Fibroblast of lung (primary cell): ENCODE measurements around the gene AGBL3.

Experiments used
- EZH2 ChIP-seq: IDR thresholded peaks from 2 replicates; pipeline ENCODE4 v1.5.1; 2012; ENCODE audit warnings: low read length, control low read depth, mild to moderate bottlenecking; ENCODE audit errors: missing control alignments
- TF ChIP-seq, protein P1 (sequence below), 2 donors: IDR thresholded peaks in 1 of 2; conservative IDR thresholded peaks in 1 of 2; 1 replicate in 1 of 2; 2 replicates in 1 of 2; pipeline ENCODE4 v1.5.1; 2011 to 2012; ENCODE audit warnings: low read length in 2 of 2, control low read depth in 1 of 2, inconsistent platforms in 1 of 2, low read depth in 1 of 2, mild to moderate bottlenecking in 1 of 2

GRCh38 chr7:135159359-135160085, 173.2 kb downstream of the AGBL3 start:
- TF ChIP-seq, protein P1, sequence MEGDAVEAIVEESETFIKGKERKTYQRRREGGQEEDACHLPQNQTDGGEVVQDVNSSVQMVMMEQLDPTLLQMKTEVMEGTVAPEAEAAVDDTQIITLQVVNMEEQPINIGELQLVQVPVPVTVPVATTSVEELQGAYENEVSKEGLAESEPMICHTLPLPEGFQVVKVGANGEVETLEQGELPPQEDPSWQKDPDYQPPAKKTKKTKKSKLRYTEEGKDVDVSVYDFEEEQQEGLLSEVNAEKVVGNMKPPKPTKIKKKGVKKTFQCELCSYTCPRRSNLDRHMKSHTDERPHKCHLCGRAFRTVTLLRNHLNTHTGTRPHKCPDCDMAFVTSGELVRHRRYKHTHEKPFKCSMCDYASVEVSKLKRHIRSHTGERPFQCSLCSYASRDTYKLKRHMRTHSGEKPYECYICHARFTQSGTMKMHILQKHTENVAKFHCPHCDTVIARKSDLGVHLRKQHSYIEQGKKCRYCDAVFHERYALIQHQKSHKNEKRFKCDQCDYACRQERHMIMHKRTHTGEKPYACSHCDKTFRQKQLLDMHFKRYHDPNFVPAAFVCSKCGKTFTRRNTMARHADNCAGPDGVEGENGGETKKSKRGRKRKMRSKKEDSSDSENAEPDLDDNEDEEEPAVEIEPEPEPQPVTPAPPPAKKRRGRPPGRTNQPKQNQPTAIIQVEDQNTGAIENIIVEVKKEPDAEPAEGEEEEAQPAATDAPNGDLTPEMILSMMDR (conservative IDR thresholded peaks at IDR 0.05 in 1 of 2, IDR thresholded peaks at IDR 0.05 in 1 of 2; ENCODE audit: low read depth in 1 of 2, low read length in 2 of 2) = no peak
- no peak for TF ChIP-seq EZH2
